Ectodermal cell (in vitro differentiated cells): Measurements from ENCODE around the gene IL1R2.

Experiments
- H3K27ac ChIP-seq: 2 replicates; pipeline ENCODE4 v1.7.0; 2013; ENCODE audit warnings: mild to moderate bottlenecking, low read depth, low read length; ENCODE audit not compliant: insufficient read depth, poor library complexity, severe bottlenecking
- H3K27me3 ChIP-seq: 2 replicates; pipeline ENCODE4 v1.7.0; 2013; ENCODE audit warnings: mild to moderate bottlenecking, low read length; ENCODE audit not compliant: insufficient read depth, control insufficient read depth, poor library complexity, severe bottlenecking
- H3K36me3 ChIP-seq: one replicate; pipeline ENCODE4 v1.7.0; 2013; ENCODE audit warnings: low read length; ENCODE audit not compliant: control insufficient read depth, insufficient read depth
- H3K4me1 ChIP-seq: one replicate; pipeline ENCODE4 v1.7.0; 2013; ENCODE audit warnings: low read length; ENCODE audit not compliant: control insufficient read depth, insufficient read depth
- H3K4me3 ChIP-seq: 2 replicates; pipeline ENCODE4 v1.7.0; 2013; ENCODE audit warnings: low read depth, low read length, control low read depth; ENCODE audit not compliant: insufficient read depth
- H3K9me3 ChIP-seq: 2 replicates; pipeline ENCODE4 v1.7.0; 2013; ENCODE audit warnings: mild to moderate bottlenecking, low read length, moderate library complexity; ENCODE audit not compliant: control insufficient read depth
- WGBS, 2 experiments: methylation state at CpG; one replicate each; pipeline ENCODE4 v1.1.7; 2013; ENCODE audit warnings: missing lambda C conversion rate in 2 of 2; 5-methylcytosine and 5-hydroxymethylcytosine counted together

Gene IL1R2

DNA sequence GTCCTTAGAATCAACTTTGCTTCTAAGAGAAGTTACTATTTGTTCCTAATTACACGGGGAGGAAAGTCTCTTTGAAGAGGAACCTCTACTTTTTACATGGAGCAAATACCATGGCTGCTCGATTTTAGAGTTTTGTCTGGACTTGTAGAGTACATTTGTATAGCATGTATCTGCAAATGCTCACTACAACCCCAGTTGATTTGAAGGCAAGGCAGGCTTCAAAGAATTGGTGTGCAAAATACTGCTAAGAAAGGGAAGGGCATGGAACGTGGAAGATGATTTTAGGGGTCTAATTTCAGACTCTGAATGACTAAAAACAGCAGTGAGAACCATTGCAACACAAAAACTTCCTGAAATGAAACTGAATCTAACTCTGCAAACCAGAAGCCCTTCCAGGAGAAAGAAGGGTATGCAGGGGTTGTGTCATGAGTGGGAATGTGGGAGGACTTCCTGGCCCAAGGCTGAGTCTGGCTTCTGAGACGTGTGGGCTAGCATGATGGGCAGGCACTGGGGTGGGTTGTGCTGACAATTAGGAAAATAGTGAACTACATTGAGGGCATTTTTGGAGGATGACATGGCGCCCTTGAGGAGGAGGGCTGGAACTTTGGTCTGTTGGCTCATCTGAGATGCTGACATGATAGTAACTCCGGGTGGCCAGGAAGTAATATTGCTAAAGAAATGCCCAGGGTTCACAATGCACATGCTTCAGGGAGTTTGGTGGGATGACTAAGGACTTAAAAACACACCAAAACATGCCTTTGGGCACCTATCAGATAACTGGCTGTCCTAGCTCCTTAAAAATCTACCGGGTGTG lies 18.9 kb upstream of the IL1R2 start:
- no peak overlapping the region for H3K27ac ChIP-seq
- no peaks in the 10 kb centered on the region for H3K9me3 ChIP-seq
- no peak overlapping the region for H3K4me3 ChIP-seq
- H3K4me1 ChIP-seq = peaks cover 11% of the 10 kb centered on the region
- no peaks in the 10 kb centered on the region for H3K27me3 ChIP-seq
- WGBS, 2 experiments = 92 to 95% methylated on average over 7 of the region's 7 CpGs
- no peaks in the 10 kb centered on the region for H3K36me3 ChIP-seq

DNA sequence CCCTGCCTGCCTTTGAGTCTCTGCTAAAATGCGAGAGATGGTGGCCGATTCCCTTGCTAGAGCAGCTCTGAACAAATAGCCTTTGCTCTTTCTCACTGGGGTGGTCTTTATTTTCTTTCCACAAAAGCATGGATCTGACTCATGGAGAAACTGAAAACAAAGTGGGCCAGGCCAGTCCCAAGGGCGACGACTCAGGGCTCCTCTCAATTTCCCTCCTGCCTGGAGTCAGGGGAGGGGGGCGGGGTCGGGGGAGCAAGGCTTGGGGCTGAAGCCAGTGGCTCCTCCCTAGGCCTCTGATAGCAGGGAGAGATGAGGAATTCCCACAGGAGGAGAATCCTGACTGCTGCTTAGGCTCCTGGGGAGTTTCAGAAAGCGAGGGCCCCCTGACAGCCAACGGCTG lies 17.1 kb upstream of the IL1R2 start:
- WGBS, 2 experiments = 49 to 51% methylated on average over 8 of the region's 8 CpGs
- Histone ChIP-seq H3K4me1 (peaks cover 11% of the 10 kb centered on the region), H3K27ac (no peak overlapping the region), H3K36me3 (no peaks in the 10 kb centered on the region), H3K9me3 (no peaks in the 10 kb centered on the region), H3K27me3 (no peaks in the 10 kb centered on the region), H3K4me3 (no peak overlapping the region)

GRCh38 chr2:101975171-101975870 lies 16.4 kb upstream of the IL1R2 start:
- Histone ChIP-seq H3K27me3 (no peaks in the 10 kb centered on the region), H3K27ac (no peak overlapping the region), H3K4me3 (no peak overlapping the region), H3K36me3 (no peaks in the 10 kb centered on the region), H3K4me1 (peaks cover 11% of the 10 kb centered on the region), H3K9me3 (no peaks in the 10 kb centered on the region)
- 87% methylated on average over 14 to 17 of the region's 17 CpGs for WGBS, 2 experiments

DNA sequence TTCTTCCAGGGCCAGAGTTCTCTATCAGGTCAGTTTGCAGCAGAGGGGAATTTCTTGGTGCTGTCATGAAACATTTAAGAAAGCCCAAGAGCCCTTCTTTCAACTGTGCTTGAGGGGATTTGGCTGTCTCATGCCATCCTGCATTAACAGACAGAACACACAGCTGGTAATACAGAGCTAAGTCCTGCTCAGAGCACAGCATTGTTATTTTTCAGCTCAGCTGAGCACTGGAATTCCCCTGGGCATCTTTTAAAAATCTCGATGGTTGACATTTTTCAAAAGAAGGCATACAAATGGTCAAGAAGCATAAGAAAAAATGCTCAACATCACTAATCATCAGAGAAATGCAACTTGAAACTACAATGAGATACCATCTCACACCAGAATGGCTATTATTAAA lies 14.9 kb upstream of the IL1R2 start:
- H3K27ac ChIP-seq = no peak overlapping the region
- H3K4me3 ChIP-seq = no peak overlapping the region
- no peaks in the 10 kb centered on the region for H3K9me3 ChIP-seq
- no peaks in the 10 kb centered on the region for H3K27me3 ChIP-seq
- H3K4me1 ChIP-seq = peaks cover 11% of the 10 kb centered on the region
- H3K36me3 ChIP-seq = no peaks in the 10 kb centered on the region
- WGBS, 2 experiments = 89 to 91% methylated on average over 1 of the region's 1 CpG

DNA sequence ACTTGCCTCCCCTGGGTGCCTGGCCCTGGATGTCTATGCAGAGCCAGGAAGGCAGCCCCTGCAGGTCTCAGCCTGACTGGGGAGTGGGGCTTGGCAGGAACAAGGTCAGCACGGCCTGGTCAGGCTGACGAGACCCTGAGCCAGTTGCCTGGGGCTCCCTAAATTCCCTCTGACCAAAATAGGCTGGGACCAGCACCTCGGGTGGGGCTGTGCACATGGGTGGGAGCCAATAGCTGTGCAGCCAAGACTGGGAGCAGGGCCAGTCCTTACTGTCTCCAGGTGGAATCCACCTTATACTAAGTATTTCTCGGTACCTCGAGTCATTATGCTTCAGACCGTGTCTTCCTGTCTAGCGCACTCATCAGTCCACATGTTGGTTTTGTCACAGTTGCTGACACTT lies 11.4 kb upstream of the IL1R2 start:
- H3K27me3 ChIP-seq = no peaks in the 10 kb centered on the region
- H3K36me3 ChIP-seq = no peaks in the 10 kb centered on the region
- WGBS, 2 experiments = 92 to 97% methylated on average over 7 of the region's 7 CpGs
- no peak overlapping the region for H3K4me3 ChIP-seq
- no peak overlapping the region for H3K27ac ChIP-seq
- peaks cover under 1% of the 10 kb centered on the region for H3K4me1 ChIP-seq
- no peaks in the 10 kb centered on the region for H3K9me3 ChIP-seq

GRCh38 chr2:101981066-101981465 lies 10.7 kb upstream of the IL1R2 start:
- no peaks in the 10 kb centered on the region for H3K36me3 ChIP-seq
- no peaks in the 10 kb centered on the region for H3K27me3 ChIP-seq
- no peaks in the 10 kb centered on the region for H3K9me3 ChIP-seq
- WGBS, 2 experiments = 88 to 91% methylated on average over 5 of the region's 5 CpGs
- H3K27ac ChIP-seq = no peak overlapping the region
- H3K4me3 ChIP-seq = no peak overlapping the region
- H3K4me1 ChIP-seq = no peaks in the 10 kb centered on the region

DNA sequence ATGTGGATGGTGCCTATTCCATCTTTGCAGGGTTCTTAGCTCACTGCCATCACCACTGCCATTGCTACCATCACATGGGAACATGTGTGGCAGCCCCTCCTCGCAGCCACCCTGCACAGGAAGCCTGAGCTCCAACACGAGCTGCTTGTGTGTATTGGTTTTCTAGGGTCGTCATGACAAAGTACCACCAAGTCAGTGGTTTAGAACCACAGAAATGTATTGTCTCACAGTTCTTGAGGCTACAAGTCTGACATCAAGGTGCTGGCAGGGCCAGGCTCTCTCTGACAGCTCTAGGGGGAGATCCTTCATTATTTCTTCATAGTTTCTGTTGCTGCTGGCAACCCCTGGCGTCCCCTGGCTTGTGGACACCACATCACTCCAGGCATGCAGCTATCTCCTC lies 10.3 kb upstream of the IL1R2 start:
- no peaks in the 10 kb centered on the region for H3K36me3 ChIP-seq
- no peak overlapping the region for H3K27ac ChIP-seq
- no peaks in the 10 kb centered on the region for H3K27me3 ChIP-seq
- H3K9me3 ChIP-seq = no peaks in the 10 kb centered on the region
- 88 to 92% methylated on average over 4 of the region's 4 CpGs for WGBS, 2 experiments
- no peak overlapping the region for H3K4me3 ChIP-seq
- H3K4me1 ChIP-seq = no peaks in the 10 kb centered on the region

- Histone ChIP-seq H3K4me3 (no peak overlapping the region), H3K27me3 (no peaks in the 10 kb centered on the region), H3K4me1 (no peaks in the 10 kb centered on the region), H3K9me3 (no peaks in the 10 kb centered on the region), H3K27ac (no peak overlapping the region), H3K36me3 (no peaks in the 10 kb centered on the region)
- 95% methylated on average over 9 of the region's 9 CpGs for WGBS, 2 experiments
These were observed 9.2 kb upstream of the IL1R2 start for GRCh38 chr2:101982495-101983029.

DNA sequence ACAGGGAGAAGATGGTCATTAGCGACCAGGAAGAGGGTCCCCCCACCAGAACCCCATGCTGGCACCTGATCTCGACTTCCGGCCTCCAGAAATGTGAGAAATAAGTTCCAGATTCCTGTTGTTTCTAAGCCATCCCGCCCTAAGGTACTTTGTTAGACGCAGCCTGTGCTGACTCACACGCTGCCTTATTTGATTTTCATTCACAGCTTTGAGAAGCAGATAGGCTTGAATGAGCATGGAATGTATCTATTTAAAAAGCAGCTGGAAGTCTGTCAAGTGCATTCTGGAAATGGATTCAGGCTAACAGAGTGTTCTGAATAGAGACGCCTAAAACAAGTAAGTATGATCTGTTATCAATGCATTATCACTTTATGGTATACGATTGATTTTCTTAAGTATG lies 8.3 kb upstream of the IL1R2 start:
- no peak overlapping the region for H3K27ac ChIP-seq
- 79 to 85% methylated on average over 7 of the region's 8 CpGs for WGBS, 2 experiments
- no peaks in the 10 kb centered on the region for H3K9me3 ChIP-seq
- no peaks in the 10 kb centered on the region for H3K36me3 ChIP-seq
- H3K4me3 ChIP-seq = no peak overlapping the region
- no peaks in the 10 kb centered on the region for H3K27me3 ChIP-seq
- no peaks in the 10 kb centered on the region for H3K4me1 ChIP-seq

GRCh38 chr2:101983928-101984327 lies 7.8 kb upstream of the IL1R2 start:
- Histone ChIP-seq H3K4me3 (no peak overlapping the region), H3K27me3 (no peaks in the 10 kb centered on the region), H3K27ac (no peak overlapping the region), H3K36me3 (no peaks in the 10 kb centered on the region), H3K4me1 (no peaks in the 10 kb centered on the region), H3K9me3 (no peaks in the 10 kb centered on the region)
- 93 to 98% methylated on average over 2 of the region's 2 CpGs for WGBS, 2 experiments
